GM23338 (cell line): ENCODE results near the gene NCK2. TPM values are rescaled to one million over a fixed set of nuclear protein-coding genes. Genes with fewer than 3 reads are reported as not detected.

Source experiments
- ATAC-seq: fragments of 200-7000 bp; cut with Tn5 transposase; 3 replicates; pipeline ENCODE4 v1.9.1; 2020
- DNase-seq: peaks from one replicate; pipeline ENCODE4 v3.0.0-alpha.2; 2015; ENCODE audit warnings: low spot score
- H2AFZ ChIP-seq: fragments of 200-600 bp; sonication (generic); 2 replicates; pipeline ENCODE4 v1.8.0; 2016; ENCODE audit warnings: antibody characterized with exemption, mild to moderate bottlenecking, moderate library complexity
- H3F3A ChIP-seq: fragments of 200-600 bp; sonication (generic); replicated peaks from 2 replicates; pipeline ENCODE4 v1.8.0; 2017; ENCODE audit warnings: antibody characterized with exemption, mixed run types, low read depth
- H3K27ac ChIP-seq: fragments of 200-600 bp; sonication (generic); 2 replicates; pipeline ENCODE4 v1.6.1; 2016; ENCODE audit warnings: low read depth
- H3K27me3 ChIP-seq: fragments of 200-600 bp; sonication (generic); 2 replicates; pipeline ENCODE4 v1.8.0; 2016; ENCODE audit warnings: mild to moderate bottlenecking, mixed run types, moderate library complexity; ENCODE audit not compliant: insufficient read depth
- H3K36me3 ChIP-seq: fragments of 200-600 bp; sonication (generic); 2 replicates; pipeline ENCODE4 v1.8.0; 2016; ENCODE audit warnings: mild to moderate bottlenecking; ENCODE audit not compliant: insufficient read depth
- H3K4me1 ChIP-seq: fragments of 200-600 bp; sonication (generic); 2 replicates; pipeline ENCODE4 v1.8.0; 2016; ENCODE audit warnings: mild to moderate bottlenecking, moderate library complexity; ENCODE audit not compliant: insufficient read depth
- H3K4me2 ChIP-seq: fragments of 200-600 bp; sonication (generic); 2 replicates; pipeline ENCODE4 v1.7.1; 2017; ENCODE audit warnings: mixed run types
- H3K4me3 ChIP-seq: fragments of 200-600 bp; sonication (generic); 2 replicates; pipeline ENCODE4 v1.6.1; 2016; ENCODE audit warnings: mixed run types
- H3K79me2 ChIP-seq: fragments of 200-600 bp; sonication (generic); replicated peaks from 2 replicates; pipeline ENCODE4 v1.8.0; 2017; ENCODE audit warnings: mild to moderate bottlenecking; ENCODE audit not compliant: insufficient read depth
- H3K9me2 ChIP-seq: fragments of 200-600 bp; sonication (generic); 2 replicates; pipeline ENCODE4 v1.8.0; 2017; ENCODE audit not compliant: insufficient read depth
- H4K20me1 ChIP-seq: fragments of 200-600 bp; sonication (generic); replicated peaks from 2 replicates; pipeline ENCODE4 v1.8.0; 2017; ENCODE audit warnings: mild to moderate bottlenecking; ENCODE audit not compliant: insufficient read depth
- H3K27ac Mint-ChIP-seq: 2 replicates; pipeline ENCODE4 v1.8.0; 2020; ENCODE audit warnings: inconsistent platforms, mild to moderate bottlenecking, moderate library complexity, mixed read lengths
- H3K27me3 Mint-ChIP-seq: 3 replicates; pipeline ENCODE4 v1.8.0; 2022; ENCODE audit warnings: low read depth, mild to moderate bottlenecking, moderate library complexity, mixed read lengths, inconsistent platforms; ENCODE audit not compliant: insufficient read depth, poor library complexity
- H3K36me3 Mint-ChIP-seq: 3 replicates; pipeline ENCODE4 v1.8.0; 2021; ENCODE audit warnings: low read depth, mild to moderate bottlenecking, inconsistent platforms, moderate library complexity, mixed read lengths
- H3K4me1 Mint-ChIP-seq: 3 replicates; pipeline ENCODE4 v1.8.0; 2020; ENCODE audit warnings: mild to moderate bottlenecking, inconsistent platforms, mixed read lengths
- H3K4me3 Mint-ChIP-seq: 3 replicates; pipeline ENCODE4 v1.8.0; 2021; ENCODE audit warnings: moderate library complexity, mild to moderate bottlenecking, inconsistent platforms, mixed read lengths
- H3K9me3 Mint-ChIP-seq: 3 replicates; pipeline ENCODE4 v1.8.0; 2020; ENCODE audit warnings: moderate library complexity, mild to moderate bottlenecking, inconsistent platforms, mixed read lengths
- CREB1 ChIP-seq: fragments of 250-450 bp; sonication (Bioruptor Pico); IDR thresholded peaks from 2 replicates; pipeline ENCODE4 v1.5.0; 2020; ENCODE audit warnings: low read depth, mild to moderate bottlenecking, moderate library complexity
- CTCF ChIP-seq, 2 experiments: fragments of 200-600 bp in 1 of 2; sonication (generic) in 1 of 2; conservative IDR thresholded peaks; 2 replicates each; pipeline versions ENCODE4 v1.5.1 to v1.6.1; 2016 to 2017; ENCODE audit warnings: antibody characterized with exemption in 2 of 2, low read depth in 2 of 2, mild to moderate bottlenecking in 2 of 2, moderate library complexity in 1 of 2
- EZH2 ChIP-seq: fragments of 200-600 bp; sonication (generic); IDR thresholded peaks from one replicate; pipeline ENCODE4 v1.8.0; 2017; ENCODE audit warnings: antibody characterized with exemption, mild to moderate bottlenecking, low read depth; ENCODE audit not compliant: unreplicated experiment
- EZH2phosphoT487 ChIP-seq: fragments of 200-600 bp; sonication (generic); IDR thresholded peaks from one replicate; pipeline ENCODE4 v1.8.1; 2018; ENCODE audit warnings: antibody characterized with exemption; ENCODE audit not compliant: unreplicated experiment
- JUNB ChIP-seq: IDR thresholded peaks from one replicate; pipeline ENCODE4 v1.6.1; 2016; ENCODE audit warnings: antibody characterized with exemption; ENCODE audit not compliant: unreplicated experiment
- NANOG ChIP-seq: IDR thresholded peaks from 2 replicates; pipeline ENCODE4 v1.6.1; 2016; ENCODE audit warnings: antibody characterized with exemption, borderline replicate concordance
- POLR2AphosphoS5 ChIP-seq: IDR thresholded peaks from 2 replicates; pipeline ENCODE4 v1.6.1; 2016; ENCODE audit warnings: antibody characterized with exemption, low read depth
- REST ChIP-seq: IDR thresholded peaks from one replicate; pipeline ENCODE4 v1.6.1; 2018; ENCODE audit warnings: antibody characterized with exemption; ENCODE audit not compliant: unreplicated experiment
- STAT1 ChIP-seq: IDR thresholded peaks from one replicate; pipeline ENCODE4 v1.6.1; 2016; ENCODE audit warnings: antibody characterized with exemption; ENCODE audit not compliant: unreplicated experiment
- ZNF114 ChIP-seq: fragments of 250-450 bp; sonication (Bioruptor Pico); IDR thresholded peaks from 2 replicates; pipeline ENCODE4 v1.5.0; 2020; ENCODE audit warnings: mild to moderate bottlenecking, moderate library complexity
- ZNF331 ChIP-seq: fragments of 250-450 bp; sonication (Bioruptor Pico); IDR thresholded peaks from 2 replicates; pipeline ENCODE4 v1.5.0; 2020; ENCODE audit warnings: low read depth, mild to moderate bottlenecking, moderate library complexity
- ZNF462 ChIP-seq: fragments of 250-450 bp; sonication (Bioruptor Pico); IDR thresholded peaks from 2 replicates; pipeline ENCODE4 v1.5.0; 2020; ENCODE audit warnings: mild to moderate bottlenecking, moderate library complexity
- polyA plus RNA-seq: library from polyadenylated mRNA; unstranded; fragments of >200 nt; fragmentation: Nextera tagmentation; extraction: Ambion mirVana; gene quantifications from 2 replicates; pipeline ENCODE4 v1.2.1, GENCODE V29; 2016
- total RNA-seq: library from RNA; depleted of rRNA; stranded (reverse); fragments of >200 nt; shearing (Covaris generic); gene quantifications from 2 replicates; pipeline ENCODE4 v1.2.3, GENCODE V29; 2014
- TF ChIP-seq, protein P1 (sequence below): IDR thresholded peaks from 2 replicates; pipeline ENCODE4 v1.6.1; 2016; ENCODE audit warnings: antibody characterized with exemption

The NCK2 gene
- total and polyA plus RNA-seq, 2 experiments from 2014 or later, result 26.9 to 59.9 TPM

GRCh38 chr2:105827351-105828096 is 82.8 kb downstream of the NCK2 start:
- Mint-ChIP-seq H3K9me3 (peaks cover 10% of the 10 kb centered on the region; the same call in 1 of the 3 replicates), H3K36me3 (peaks cover 25% of the 10 kb centered on the region; the same call in 2 of the 3 replicates), H3K4me1 (peaks cover under 1% of the 10 kb centered on the region; the same call in 1 of the 3 replicates), H3K27ac (no peak overlapping the region), H3K4me3 (no peak overlapping the region), H3K27me3 (no peaks in the 10 kb centered on the region)
- Histone ChIP-seq H3K79me2 (peaks cover 70% of the 10 kb centered on the region), H3F3A (no peaks in the 10 kb centered on the region), H3K4me3 (no peak overlapping the region), H3K4me2 (no peak overlapping the region), H3K9me2 (peaks cover 3% of the 10 kb centered on the region; the same call in 1 of the 2 replicates), H3K27ac (no peak overlapping the region), H3K27me3 (no peaks in the 10 kb centered on the region), H3K36me3 (no peaks in the 10 kb centered on the region), H2AFZ (no peak overlapping the region), H4K20me1 (peaks cover 11% of the 10 kb centered on the region; the same call in 1 of the 2 replicates), H3K4me1 (no peaks in the 10 kb centered on the region)
- no peak for ATAC-seq
- no peak for DNase-seq
- TF ChIP-seq EZH2phosphoT487 (no peak), ZNF114 (CRISPR knock-in tag) (no peak), ZNF331 (CRISPR knock-in tag) (no peak), CREB1 (CRISPR knock-in tag) (no peak), POLR2AphosphoS5 (no peak), REST (no peak), CTCF (conservative IDR thresholded peaks at IDR 0.05; ENCODE audit: low read depth in 2 of 2) (no peak), JUNB (no peak), ZNF462 (CRISPR knock-in tag) (no peak), EZH2 (no peak), STAT1 (no peak), NANOG (no peak)
- TF ChIP-seq, protein P1, sequence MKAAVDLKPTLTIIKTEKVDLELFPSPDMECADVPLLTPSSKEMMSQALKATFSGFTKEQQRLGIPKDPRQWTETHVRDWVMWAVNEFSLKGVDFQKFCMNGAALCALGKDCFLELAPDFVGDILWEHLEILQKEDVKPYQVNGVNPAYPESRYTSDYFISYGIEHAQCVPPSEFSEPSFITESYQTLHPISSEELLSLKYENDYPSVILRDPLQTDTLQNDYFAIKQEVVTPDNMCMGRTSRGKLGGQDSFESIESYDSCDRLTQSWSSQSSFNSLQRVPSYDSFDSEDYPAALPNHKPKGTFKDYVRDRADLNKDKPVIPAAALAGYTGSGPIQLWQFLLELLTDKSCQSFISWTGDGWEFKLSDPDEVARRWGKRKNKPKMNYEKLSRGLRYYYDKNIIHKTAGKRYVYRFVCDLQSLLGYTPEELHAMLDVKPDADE, result no peak
